ENCODE data around the gene TSGA10IP. TPM values are rescaled to one million over a fixed set of nuclear protein-coding genes. Genes with fewer than 3 reads are reported as not detected.

Gene TSGA10IP
- total RNA-seq, 4 donors from 2014 or later: not detected

- H3K27ac ChIP-seq (replicated peaks in 1 of 4): no peak overlapping the region
- WGBS: 77% methylated on average over 15 of the region's 15 CpGs
- intact Hi-C loops (cut with DNase I): no loop called here
- H3K4me1 ChIP-seq: peaks cover 2 to 8% (median 6%) of the 10 kb centered on the region in 4 donors
- H3K4me3 ChIP-seq: no peak overlapping the region
- H3K27me3 ChIP-seq: no peaks in the 10 kb centered on the region
- no peaks in the 10 kb centered on the region for H3K9me3 ChIP-seq
- H3K36me3 ChIP-seq: peaks cover 69 to 92% (median 80%) of the 10 kb centered on the region in 4 donors
- no peak for TF ChIP-seq POLR2AphosphoS5 (IDR thresholded peaks at IDR 0.05)
- no peak for DNase-seq (ENCODE audit: extremely low spot score)
Observed at GRCh38 chr11:65968600-65969482, 23.6 kb downstream of the TSGA10IP start.

GRCh38 chr11:65972116-65972515 lies 26.8 kb downstream of the TSGA10IP start:
- TF ChIP-seq EP300 (IDR thresholded peaks at IDR 0.05) (no peak), POLR2A (IDR thresholded peaks at IDR 0.05; ENCODE audit: low read depth) (no peak), POLR2AphosphoS5 (IDR thresholded peaks at IDR 0.05) (no peak), CTCF (IDR thresholded peaks at IDR 0.05) (no peak)
- H3K36me3 ChIP-seq: peaks cover 44 to 85% (median 68%) of the 10 kb centered on the region in 4 donors

GRCh38 chr11:65973439-65974110 lies 28.3 kb downstream of the TSGA10IP start:
- H3K36me3 ChIP-seq: peaks cover 44 to 85% (median 68%) of the 10 kb centered on the region in 4 donors
- no peak for DNase-seq (ENCODE audit: extremely low spot score)
- intact Hi-C loops (cut with DNase I): no loop called here

More at GRCh38 chr11:65972116-65972515, 26.8 kb downstream of the TSGA10IP start:
- intact Hi-C loops (cut with DNase I): no loop called here
- no peaks in the 10 kb centered on the region for H3K9me3 ChIP-seq
- H3K4me3 ChIP-seq: no peak overlapping the region
- 93% methylated on average over 8 of the region's 8 CpGs for WGBS
- H3K27me3 ChIP-seq: no peaks in the 10 kb centered on the region
- no peaks in the 10 kb centered on the region for H3K4me1 ChIP-seq
- no peak for DNase-seq (ENCODE audit: extremely low spot score)
- H3K27ac ChIP-seq (replicated peaks in 1 of 4): no peak overlapping the region

GRCh38 chr11:65975771-65976170 lies 30.5 kb downstream of the TSGA10IP start:
- no peaks in the 10 kb centered on the region for H3K4me1 ChIP-seq
- no peaks in the 10 kb centered on the region for H3K9me3 ChIP-seq
- 88% methylated on average over 9 of the region's 9 CpGs for WGBS
- H3K27me3 ChIP-seq: no peaks in the 10 kb centered on the region
- no peak for TF ChIP-seq POLR2A (IDR thresholded peaks at IDR 0.05; ENCODE audit: low read depth)
- H3K4me3 ChIP-seq: no peak overlapping the region
- peaks cover 37 to 83% (median 65%) of the 10 kb centered on the region in 4 donors for H3K36me3 ChIP-seq
- no peak overlapping the region for H3K27ac ChIP-seq (replicated peaks in 1 of 4)
- intact Hi-C loops (cut with DNase I): no loop called here
- no peak for DNase-seq (ENCODE audit: extremely low spot score)

More at GRCh38 chr11:65973439-65974110, 28.3 kb downstream of the TSGA10IP start:
- Histone ChIP-seq H3K27ac (replicated peaks in 1 of 4) (no peak overlapping the region), H3K4me3 (no peak overlapping the region), H3K27me3 (no peaks in the 10 kb centered on the region), H3K9me3 (no peaks in the 10 kb centered on the region), H3K4me1 (no peaks in the 10 kb centered on the region)
- TF ChIP-seq CTCF (IDR thresholded peaks at IDR 0.05) (no peak), POLR2A (IDR thresholded peaks at IDR 0.05; ENCODE audit: low read depth) (no peak), POLR2AphosphoS5 (IDR thresholded peaks at IDR 0.05) (no peak), EP300 (IDR thresholded peaks at IDR 0.05) (no peak)
- WGBS: 93% methylated on average over 13 of the region's 13 CpGs

- H3K36me3 ChIP-seq: peaks cover 37 to 82% (median 64%) of the 10 kb centered on the region in 4 donors
- no peaks in the 10 kb centered on the region for H3K4me1 ChIP-seq
- no peak overlapping the region for H3K4me3 ChIP-seq
- H3K9me3 ChIP-seq: no peaks in the 10 kb centered on the region
- H3K27ac ChIP-seq (replicated peaks in 1 of 4): no peak overlapping the region
- no peak for TF ChIP-seq POLR2A (IDR thresholded peaks at IDR 0.05; ENCODE audit: low read depth)
- TF ChIP-seq EP300 (IDR thresholded peaks at IDR 0.05): no peak
- no peak for TF ChIP-seq CTCF (IDR thresholded peaks at IDR 0.05)
- no peak for TF ChIP-seq POLR2AphosphoS5 (IDR thresholded peaks at IDR 0.05)
- DNase-seq (ENCODE audit: extremely low spot score): no peak
- intact Hi-C loops (cut with DNase I): no loop called here
- H3K27me3 ChIP-seq: no peaks in the 10 kb centered on the region
- WGBS: 88% methylated on average over 29 of the region's 43 CpGs
Observed at GRCh38 chr11:65976216-65977176, 31.2 kb downstream of the TSGA10IP start.

Data from esophagus muscularis mucosa (tissue), 4 donors.